HEK293T (cell line): ENCODE data around the gene LYPD6B.

Source experiments
- ARNT ChIP-seq: fragments of 450-650 bp; IDR thresholded peaks from 2 replicates; pipeline ENCODE4 v1.6.1; 2017; ENCODE audit warnings: mild to moderate bottlenecking
- BHLHE40 ChIP-seq: fragments of 450-650 bp; IDR thresholded peaks from 2 replicates; pipeline ENCODE4 v1.6.1; 2016; ENCODE audit warnings: mild to moderate bottlenecking, moderate library complexity, borderline replicate concordance
- ELF4 ChIP-seq: fragments of 450-650 bp; IDR thresholded peaks from 2 replicates; pipeline ENCODE4 v1.6.1; 2017; ENCODE audit warnings: antibody characterized with exemption
- FOXA1 ChIP-seq: fragments of 450-650 bp; IDR thresholded peaks from 2 replicates; pipeline ENCODE4 v1.6.1; 2016; ENCODE audit warnings: mild to moderate bottlenecking
- FOXM1 ChIP-seq: fragments of 450-650 bp; IDR thresholded peaks from 2 replicates; pipeline ENCODE4 v1.6.1; 2017; ENCODE audit warnings: mild to moderate bottlenecking, borderline replicate concordance
- L3MBTL2 ChIP-seq: fragments of 450-650 bp; conservative IDR thresholded peaks from 2 replicates; pipeline ENCODE4 v1.6.1; 2016; ENCODE audit warnings: mild to moderate bottlenecking
- NFRKB ChIP-seq: fragments of 450-650 bp; IDR thresholded peaks from 2 replicates; pipeline ENCODE4 v1.6.1; 2016; ENCODE audit warnings: mild to moderate bottlenecking, moderate library complexity
- SP1 ChIP-seq: fragments of 450-650 bp; IDR thresholded peaks from 2 replicates; pipeline ENCODE4 v1.6.1; 2017
- SUZ12 ChIP-seq: fragments of 450-650 bp; IDR thresholded peaks from 2 replicates; pipeline ENCODE4 v1.6.1; 2016; ENCODE audit warnings: mild to moderate bottlenecking
- TARDBP ChIP-seq: fragments of 450-650 bp; IDR thresholded peaks from 2 replicates; pipeline ENCODE4 v1.6.1; 2016

DNA sequence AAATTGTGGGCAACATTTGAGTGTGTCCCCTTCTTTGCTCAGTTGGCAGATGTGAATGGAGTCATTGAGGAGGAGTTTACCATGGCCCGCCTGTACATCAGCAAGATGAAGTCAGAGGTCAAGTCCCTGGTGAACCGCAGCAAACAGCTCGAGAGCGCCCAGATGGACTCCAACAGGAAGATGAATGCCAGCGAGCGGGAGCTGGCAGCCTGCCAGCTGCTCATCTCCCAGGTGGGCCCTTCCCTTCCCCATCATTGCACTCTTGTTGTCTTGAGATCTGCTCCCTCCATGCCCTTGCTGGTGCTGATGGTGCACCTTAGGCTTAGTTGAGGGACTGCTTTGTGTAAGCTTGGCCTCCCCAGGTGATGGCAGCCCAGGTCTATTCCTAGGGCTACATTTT, 47.5 kb upstream of the LYPD6B start:
- TF ChIP-seq BHLHE40, result no peak
- TF ChIP-seq SUZ12, result no peak
- TF ChIP-seq L3MBTL2, result no peak
- no peak for TF ChIP-seq SP1
- TF ChIP-seq FOXM1, result no peak
- TF ChIP-seq ELF4, result no peak
- TF ChIP-seq FOXA1, result no peak
- no peak for TF ChIP-seq TARDBP
- no peak for TF ChIP-seq NFRKB
- TF ChIP-seq ARNT, result no peak
